ENCODE measurements around the gene C1orf115. TPM values are rescaled to one million over a fixed set of nuclear protein-coding genes. Genes with fewer than 3 reads are reported as not detected.

C1orf115 gene
- total RNA-seq, 1 donor from 2014 or later = 9.7 TPM

GRCh38 chr1:220685879-220686278, 4.3 kb upstream of the C1orf115 start:
- no peaks in the 10 kb centered on the region for H3K9me3 Mint-ChIP-seq (ENCODE audit: low read depth)

GRCh38 chr1:220687809-220688208, 2.4 kb upstream of the C1orf115 start:
- no peaks in the 10 kb centered on the region for H3K36me3 Mint-ChIP-seq (ENCODE audit: insufficient read depth)
- H3K4me3 Mint-ChIP-seq (ENCODE audit: low read depth) = no peak overlapping the region
- H3K27ac Mint-ChIP-seq = no peak overlapping the region
- no peaks in the 10 kb centered on the region for H3K9me3 Mint-ChIP-seq (ENCODE audit: low read depth)
- DNase-seq (ENCODE audit: low spot score, unreplicated experiment) = no peak
- no peak for TF ChIP-seq CTCF (IDR thresholded peaks at IDR 0.05; ENCODE audit: unreplicated experiment)
- H3K4me1 Mint-ChIP-seq (ENCODE audit: low read depth) = peaks cover 6% of the 10 kb centered on the region
- peaks cover 27% of the 10 kb centered on the region for H3K27me3 Mint-ChIP-seq

More at GRCh38 chr1:220685879-220686278, 4.3 kb upstream of the C1orf115 start:
- TF ChIP-seq CTCF (IDR thresholded peaks at IDR 0.05; ENCODE audit: unreplicated experiment) = peak; percentile 23
- DNase-seq (ENCODE audit: low spot score, unreplicated experiment) = no peak
- Mint-ChIP-seq H3K27ac (no peak overlapping the region), H3K36me3 (ENCODE audit: insufficient read depth) (no peaks in the 10 kb centered on the region), H3K4me1 (ENCODE audit: low read depth) (peaks cover 3% of the 10 kb centered on the region), H3K4me3 (ENCODE audit: low read depth) (no peak overlapping the region), H3K27me3 (peaks cover 9% of the 10 kb centered on the region)

- Mint-ChIP-seq H3K36me3 (ENCODE audit: insufficient read depth) (no peaks in the 10 kb centered on the region), H3K9me3 (ENCODE audit: low read depth) (no peaks in the 10 kb centered on the region), H3K27ac (no peak overlapping the region), H3K27me3 (peaks cover 31% of the 10 kb centered on the region), H3K4me3 (ENCODE audit: low read depth) (peak overlapping the region; percentile 93), H3K4me1 (ENCODE audit: low read depth) (peaks cover 6% of the 10 kb centered on the region)
- DNase-seq (ENCODE audit: low spot score, unreplicated experiment) = no peak
- no peak for TF ChIP-seq CTCF (IDR thresholded peaks at IDR 0.05; ENCODE audit: unreplicated experiment)
These were observed 497 bp upstream of the C1orf115 start for GRCh38 chr1:220689666-220690065.

GRCh38 chr1:220691053-220691684, 1.0 kb downstream of the C1orf115 start:
- Mint-ChIP-seq H3K4me3 (ENCODE audit: low read depth) (peak overlapping the region; percentile 93), H3K4me1 (ENCODE audit: low read depth) (peaks cover 6% of the 10 kb centered on the region), H3K27me3 (peaks cover 31% of the 10 kb centered on the region), H3K9me3 (ENCODE audit: low read depth) (no peaks in the 10 kb centered on the region), H3K36me3 (ENCODE audit: insufficient read depth) (no peaks in the 10 kb centered on the region), H3K27ac (no peak overlapping the region)
- no peak for TF ChIP-seq CTCF (IDR thresholded peaks at IDR 0.05; ENCODE audit: unreplicated experiment)
- DNase-seq (ENCODE audit: low spot score, unreplicated experiment) = no peak

GRCh38 chr1:220692436-220693228, 2.5 kb downstream of the C1orf115 start:
- Mint-ChIP-seq H3K4me1 (ENCODE audit: low read depth) (peaks cover 6% of the 10 kb centered on the region), H3K27me3 (peaks cover 30% of the 10 kb centered on the region), H3K27ac (no peak overlapping the region), H3K4me3 (ENCODE audit: low read depth) (no peak overlapping the region), H3K36me3 (ENCODE audit: insufficient read depth) (no peaks in the 10 kb centered on the region), H3K9me3 (ENCODE audit: low read depth) (no peaks in the 10 kb centered on the region)
- TF ChIP-seq CTCF (IDR thresholded peaks at IDR 0.05; ENCODE audit: unreplicated experiment) = no peak
- no peak for DNase-seq (ENCODE audit: low spot score, unreplicated experiment)
